Mesodermal cell (in vitro differentiated cells): ENCODE results near the gene DHRSX.
"Not testable (repeated sequence)": the region's sequence is repeated elsewhere in the genome, so short reads cannot be mapped to it uniquely, and the experiment has no call there.

Source experiments
- H3K27ac ChIP-seq: 2 replicates; pipeline ENCODE4 v1.7.0; 2013; ENCODE audit warnings: mild to moderate bottlenecking, low read depth, low read length, moderate library complexity; ENCODE audit not compliant: severe bottlenecking
- H3K36me3 ChIP-seq: 2 replicates; pipeline ENCODE4 v1.7.1; 2013; ENCODE audit warnings: mild to moderate bottlenecking, low read length, moderate library complexity; ENCODE audit not compliant: control insufficient read depth, insufficient read depth
- H3K4me1 ChIP-seq: one replicate; pipeline ENCODE4 v1.7.1; 2013; ENCODE audit warnings: mild to moderate bottlenecking, low read length; ENCODE audit not compliant: insufficient read depth, control insufficient read depth, poor library complexity, severe bottlenecking
- H3K4me3 ChIP-seq: 2 replicates; pipeline ENCODE4 v1.7.0; 2013; ENCODE audit warnings: low read length, control low read depth, mild to moderate bottlenecking; ENCODE audit not compliant: insufficient read depth, poor library complexity, severe bottlenecking; ENCODE audit errors: extremely low read depth
- H3K9me3 ChIP-seq: 2 replicates; pipeline ENCODE4 v1.7.1; 2013; ENCODE audit warnings: mild to moderate bottlenecking, low read length, moderate library complexity; ENCODE audit not compliant: control insufficient read depth
- WGBS, 2 experiments: methylation state at CpG; one replicate each; pipeline ENCODE4 v1.1.5; 2013; ENCODE audit warnings: missing lambda C conversion rate in 2 of 2; ENCODE audit not compliant: insufficient coverage in 2 of 2; 5-methylcytosine and 5-hydroxymethylcytosine counted together

DHRSX gene

DNA sequence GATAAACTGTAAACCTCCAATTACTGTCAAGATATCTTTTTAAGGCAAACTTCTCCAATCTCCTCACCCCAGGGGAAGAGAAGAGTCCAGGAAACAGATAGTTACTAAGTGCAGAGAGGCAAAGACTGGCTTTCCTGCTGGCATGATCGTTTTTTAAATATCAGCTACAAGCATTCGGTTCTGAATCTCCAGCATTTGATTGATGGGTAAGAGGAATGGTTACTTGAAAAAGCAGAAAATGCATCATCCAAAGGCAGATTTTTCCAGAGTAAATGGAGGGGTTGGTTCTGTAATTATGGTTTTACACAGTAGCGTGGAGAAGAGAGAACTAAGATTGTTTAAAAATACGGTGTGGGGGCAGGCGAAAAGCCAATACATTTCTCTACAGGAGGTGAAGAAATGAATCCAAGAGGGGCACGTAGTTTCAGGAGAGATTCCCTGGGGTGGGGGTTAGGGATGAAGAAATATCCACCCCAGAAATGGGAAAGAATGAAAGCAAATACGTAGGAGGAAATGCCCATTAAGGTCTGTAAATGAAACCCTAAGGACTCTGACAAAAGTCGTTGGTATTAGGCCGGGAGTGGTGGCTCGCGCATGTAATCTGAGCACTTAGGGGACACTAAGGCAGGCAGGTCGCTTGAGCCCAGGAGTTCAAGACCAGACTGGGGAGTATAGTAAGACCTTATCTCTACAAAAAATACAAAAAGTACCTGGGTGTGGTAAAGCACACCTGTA lies 248.3 kb downstream of the DHRSX start:
- WGBS, 2 experiments, result 91 to 94% methylated on average over 9 to 11 of the region's 12 CpGs
- Histone ChIP-seq H3K4me1 (no peaks in the 10 kb centered on the region), H3K9me3 (no peaks in the 10 kb centered on the region), H3K4me3 (no peak overlapping the region), H3K27ac (no peak overlapping the region), H3K36me3 (no peaks in the 10 kb centered on the region)

DNA sequence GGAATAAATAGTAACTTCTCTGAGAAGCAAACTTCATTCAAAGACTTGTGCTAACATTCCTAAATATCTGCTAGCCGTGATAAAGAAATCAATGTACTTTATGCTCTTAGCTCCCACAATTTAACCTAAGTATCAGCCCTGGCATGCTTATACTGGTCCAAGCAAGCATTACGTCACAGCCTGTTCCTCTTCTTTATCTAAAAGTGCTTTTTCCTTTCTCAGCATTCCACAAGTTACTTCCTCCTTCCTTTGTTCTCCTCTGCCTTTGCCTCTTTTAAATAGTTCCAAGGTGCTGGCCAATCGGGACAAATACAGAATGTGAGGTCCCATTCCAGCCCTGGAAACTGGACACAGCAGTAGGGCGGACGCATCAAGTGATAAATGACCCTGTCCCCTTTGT lies 249.6 kb downstream of the DHRSX start:
- 88 to 93% methylated on average over 5 of the region's 5 CpGs for WGBS, 2 experiments
- no peaks in the 10 kb centered on the region for H3K36me3 ChIP-seq
- H3K27ac ChIP-seq, result no peak overlapping the region
- H3K4me1 ChIP-seq, result no peaks in the 10 kb centered on the region
- no peaks in the 10 kb centered on the region for H3K9me3 ChIP-seq
- no peak overlapping the region for H3K4me3 ChIP-seq

DNA sequence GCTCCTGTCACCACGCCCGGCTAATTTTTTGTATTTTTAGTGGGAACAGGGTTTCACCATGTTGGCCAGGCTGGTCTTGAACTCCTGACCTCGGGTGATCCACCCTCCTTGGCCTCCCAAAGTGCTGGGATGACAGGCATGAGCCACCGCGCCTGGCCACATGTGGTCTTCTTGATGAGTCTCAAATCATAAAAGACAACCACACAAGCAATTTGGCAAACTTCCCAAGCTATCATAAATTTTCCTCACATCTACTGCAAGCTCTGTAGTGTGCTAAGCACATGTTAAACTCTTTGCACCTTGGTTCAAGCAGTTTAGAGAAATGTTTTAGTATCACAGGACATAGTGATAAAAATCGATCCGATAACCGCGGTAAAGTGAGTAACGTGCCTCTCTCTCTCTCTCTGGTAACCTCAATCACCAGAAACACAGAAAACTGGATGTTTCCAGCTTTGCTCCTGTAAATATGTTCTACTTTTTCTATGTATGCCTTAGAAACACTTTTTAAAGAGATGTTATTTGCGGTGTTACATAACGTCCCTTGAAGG lies 256.8 kb downstream of the DHRSX start:
- 96% methylated on average over 5 to 10 of the region's 12 CpGs for WGBS, 2 experiments
- no peak overlapping the region for H3K4me3 ChIP-seq

DNA sequence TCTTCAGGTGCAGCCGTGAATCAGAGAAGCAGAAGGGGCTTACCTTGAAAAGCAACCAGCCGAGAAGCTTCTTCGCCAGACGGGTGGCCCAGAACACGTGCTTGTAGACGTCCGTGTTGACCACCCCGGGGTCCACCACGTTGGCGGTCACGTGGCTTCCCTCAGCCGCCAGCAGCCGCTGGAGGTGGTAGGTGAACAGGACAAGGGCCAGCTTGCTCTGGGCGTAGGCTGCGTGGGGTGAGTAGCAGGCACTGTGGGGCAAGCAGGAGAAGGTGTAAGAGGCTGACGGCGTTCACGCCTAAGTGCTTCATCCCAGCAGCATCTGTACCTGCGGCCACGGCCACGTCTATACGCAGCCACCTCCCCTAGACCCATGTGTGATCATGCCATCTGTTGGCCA lies 257.8 kb downstream of the DHRSX start:
- no peaks in the 10 kb centered on the region for H3K4me1 ChIP-seq
- H3K4me3 ChIP-seq, result no peak overlapping the region
- no peak overlapping the region for H3K27ac ChIP-seq
- no peaks in the 10 kb centered on the region for H3K9me3 ChIP-seq
- peaks cover 19% of the 10 kb centered on the region for H3K36me3 ChIP-seq
- 95 to 97% methylated on average over 21 of the region's 22 CpGs for WGBS, 2 experiments

More for the DNA sequence above, 256.8 kb downstream of the DHRSX start:
- Histone ChIP-seq H3K4me1 (no peaks in the 10 kb centered on the region), H3K36me3 (peaks cover 19% of the 10 kb centered on the region), H3K27ac (no peak overlapping the region), H3K9me3 (no peaks in the 10 kb centered on the region)

DNA sequence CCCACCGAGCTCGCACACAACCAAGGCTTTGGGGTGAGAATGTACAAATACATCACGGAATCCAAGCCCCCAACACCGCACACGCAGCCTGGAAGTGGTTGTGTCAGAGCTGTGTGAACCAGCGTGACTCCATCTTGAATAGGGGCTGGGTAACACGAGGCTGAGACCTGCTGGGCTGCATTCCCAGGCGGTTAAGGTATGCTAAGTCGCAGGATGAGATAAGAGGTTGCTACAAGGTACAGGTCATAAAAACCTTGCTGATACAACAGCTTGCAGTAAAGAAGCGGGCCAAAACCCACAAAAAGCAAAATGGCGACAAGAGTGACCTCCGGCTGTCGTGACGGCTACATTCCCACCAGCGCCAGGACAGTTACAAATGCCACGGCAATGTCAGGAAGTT lies 258.4 kb downstream of the DHRSX start:
- peaks cover 19% of the 10 kb centered on the region for H3K36me3 ChIP-seq
- H3K9me3 ChIP-seq, result no peaks in the 10 kb centered on the region
- no peak overlapping the region for H3K27ac ChIP-seq
- no peak overlapping the region for H3K4me3 ChIP-seq
- no peaks in the 10 kb centered on the region for H3K4me1 ChIP-seq
- WGBS, 2 experiments, result 95 to 96% methylated on average over 14 to 16 of the region's 16 CpGs

DNA sequence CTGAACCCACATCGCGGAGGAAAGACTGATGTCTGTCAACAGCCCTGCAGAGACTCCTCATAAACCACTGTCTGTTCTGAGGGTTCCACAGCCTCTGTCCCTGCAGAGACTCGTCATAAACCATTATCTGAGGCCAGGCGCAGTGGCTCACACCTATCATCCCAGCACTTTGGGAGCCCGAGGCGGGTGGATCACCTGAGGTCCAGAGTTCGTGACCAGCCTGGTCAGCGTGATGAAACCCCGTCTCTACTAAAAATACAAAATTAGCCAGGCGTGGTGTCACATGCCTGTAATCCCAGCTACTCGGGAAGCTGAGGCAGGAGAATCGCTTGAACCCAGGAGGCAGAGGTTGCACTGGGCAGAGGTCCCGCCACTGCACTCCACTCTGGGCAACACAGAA lies 259.3 kb downstream of the DHRSX start:
- 90% methylated on average over 11 to 13 of the region's 13 CpGs for WGBS, 2 experiments
- not testable (repeated sequence) for H3K9me3 ChIP-seq, H3K27ac ChIP-seq, H3K4me3 ChIP-seq, H3K4me1 ChIP-seq
- peaks cover 19% of the 10 kb centered on the region for H3K36me3 ChIP-seq

DNA sequence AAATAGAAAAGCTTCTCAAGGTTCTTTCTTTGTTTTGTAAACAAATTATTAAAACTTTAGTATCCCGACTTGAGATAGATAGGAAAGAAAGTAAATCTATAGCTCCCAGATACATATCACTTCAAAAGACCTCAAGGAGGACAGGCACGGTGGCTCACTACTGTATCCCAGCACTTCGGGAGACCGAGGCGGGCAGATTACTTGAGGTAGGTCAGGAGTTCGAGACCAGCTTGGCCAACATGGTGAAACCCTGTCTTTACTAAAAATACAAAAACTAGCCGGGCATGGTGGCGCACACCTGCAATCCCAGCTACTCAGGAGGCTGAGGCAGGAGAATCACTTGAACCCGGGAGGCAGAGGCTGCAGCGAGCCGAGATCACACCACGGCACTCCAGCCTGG lies 260.0 kb downstream of the DHRSX start:
- H3K9me3 ChIP-seq, H3K4me1 ChIP-seq, H3K27ac ChIP-seq, H3K4me3 ChIP-seq: not testable (repeated sequence)
- peaks cover 19% of the 10 kb centered on the region for H3K36me3 ChIP-seq
- 82 to 95% methylated on average over 2 to 7 of the region's 12 CpGs for WGBS, 2 experiments

DNA sequence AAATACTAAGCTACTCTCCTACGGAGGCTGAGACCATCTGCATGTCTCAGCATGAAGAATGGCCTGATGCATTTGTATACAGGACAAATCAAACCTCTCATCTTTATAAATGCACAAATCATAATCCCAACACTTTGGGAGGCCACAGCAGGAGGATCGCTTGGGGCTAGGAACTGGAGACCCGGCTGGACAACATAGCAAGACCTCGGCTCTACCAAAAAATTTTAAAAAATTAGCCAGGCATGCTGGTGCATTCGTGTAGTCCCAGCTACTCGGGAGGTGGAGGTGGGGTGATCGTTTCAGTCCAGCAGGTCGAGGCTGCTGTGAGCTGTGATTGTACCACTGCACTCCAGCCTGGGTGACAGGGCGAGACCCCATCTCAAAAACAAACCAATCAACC lies 262.8 kb downstream of the DHRSX start:
- H3K9me3 ChIP-seq, result no peaks in the 10 kb centered on the region
- peaks cover 20% of the 10 kb centered on the region for H3K36me3 ChIP-seq
- no peak overlapping the region for H3K27ac ChIP-seq
- no peak overlapping the region for H3K4me3 ChIP-seq
- peaks cover 7% of the 10 kb centered on the region for H3K4me1 ChIP-seq
- WGBS, 2 experiments, result 89 to 90% methylated on average over 8 of the region's 9 CpGs

DNA sequence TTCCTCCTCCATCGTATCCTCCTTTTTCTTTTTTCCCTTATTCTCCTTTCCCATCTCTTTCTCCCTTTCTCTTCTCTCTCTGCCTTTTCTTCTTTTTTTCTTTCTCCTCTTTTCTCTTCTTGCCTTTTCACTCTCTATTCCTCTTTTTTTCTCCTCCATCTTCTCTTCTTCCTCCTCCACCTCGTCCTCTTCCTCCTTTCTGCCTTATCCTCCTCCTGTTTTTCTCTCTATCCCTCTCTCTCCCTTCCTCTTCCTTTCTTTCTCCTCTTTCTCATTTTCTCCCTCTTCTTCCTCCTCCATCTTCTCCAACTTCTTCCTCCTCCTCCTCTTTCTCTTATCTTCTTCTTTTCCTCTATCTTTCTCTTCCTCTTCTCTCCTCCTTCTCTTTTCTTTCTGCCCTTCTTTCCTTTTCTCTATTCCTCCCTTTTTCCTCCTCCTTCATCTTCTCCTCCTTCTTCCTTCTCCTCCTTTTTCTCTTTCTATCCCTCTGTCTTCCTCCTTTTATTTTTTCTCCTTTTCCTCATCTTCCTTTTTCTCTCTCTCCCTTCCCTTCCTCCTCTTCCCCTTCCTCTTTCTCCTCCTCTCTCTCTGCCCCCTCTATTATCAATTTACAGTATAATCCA lies 269.1 kb downstream of the DHRSX start:
- H3K27ac ChIP-seq, result no peak overlapping the region
- H3K9me3 ChIP-seq, result peaks cover 3% of the 10 kb centered on the region
- no peak overlapping the region for H3K4me3 ChIP-seq
- H3K4me1 ChIP-seq, result peaks cover 14% of the 10 kb centered on the region
- peaks cover 10% of the 10 kb centered on the region for H3K36me3 ChIP-seq
- 88 to 91% methylated on average over 2 of the region's 2 CpGs for WGBS, 2 experiments

DNA sequence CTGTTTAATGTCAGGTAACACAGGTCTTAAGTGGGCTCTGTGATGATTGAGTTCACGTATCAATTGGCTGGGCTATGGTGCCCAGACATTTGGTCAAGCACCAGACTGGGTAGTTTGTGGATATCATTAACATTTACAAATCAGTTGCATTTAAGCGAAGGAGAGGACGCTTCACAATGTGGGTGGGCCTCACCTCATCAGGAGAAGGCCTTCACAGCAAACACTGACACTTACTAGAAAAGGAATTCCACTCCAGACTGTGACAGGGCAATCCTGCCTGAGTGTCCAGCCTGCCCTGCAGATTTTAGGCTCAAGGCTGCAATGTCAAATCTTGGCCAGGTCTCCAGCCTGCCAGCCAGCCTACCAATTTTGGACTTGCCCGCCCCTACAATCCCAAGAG lies 270.3 kb downstream of the DHRSX start:
- Histone ChIP-seq H3K27ac (no peak overlapping the region), H3K9me3 (peaks cover 3% of the 10 kb centered on the region), H3K4me3 (no peak overlapping the region), H3K36me3 (peaks cover 10% of the 10 kb centered on the region), H3K4me1 (peaks cover 14% of the 10 kb centered on the region)
- WGBS, 2 experiments, result 96 to 100% methylated on average over 1 to 3 of the region's 4 CpGs

DNA sequence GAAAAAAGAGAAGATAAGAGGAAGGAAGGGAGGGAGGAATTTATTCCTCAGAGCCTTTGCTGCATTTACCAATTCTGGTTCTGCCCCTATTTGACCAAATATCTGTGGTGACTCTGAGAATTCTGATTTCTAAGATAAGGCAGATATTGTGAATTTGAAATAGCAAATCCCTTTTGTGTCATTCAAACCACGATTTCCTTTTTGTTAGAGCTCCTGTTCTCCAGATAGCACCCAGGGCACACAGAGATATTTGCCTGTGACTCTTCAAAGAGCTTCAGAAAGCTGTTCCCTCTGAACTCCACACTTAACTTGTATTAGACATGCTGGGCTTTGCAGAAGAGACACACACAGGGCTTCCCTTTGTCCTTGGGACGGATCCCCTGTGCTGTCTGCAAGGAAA lies 272.2 kb downstream of the DHRSX start:
- Histone ChIP-seq H3K4me3 (no peak overlapping the region), H3K4me1 (peaks cover 13% of the 10 kb centered on the region), H3K27ac (no peak overlapping the region), H3K9me3 (peaks cover 6% of the 10 kb centered on the region), H3K36me3 (peaks cover 7% of the 10 kb centered on the region)
- WGBS, 2 experiments, result 43 to 79% methylated on average over 1 to 2 of the region's 2 CpGs
